HG02610 (cell line): ENCODE results near the gene PITPNM3.
A peak's percentile ranks its signal among the peaks of the same experiment; 100 is the strongest.

Source experiments
- ATAC-seq: cut with Tn5 transposase; IDR thresholded peaks from one replicate; pipeline ENCODE4 v1.9.1; 2021; ENCODE audit warnings: mild to moderate bottlenecking, moderate library complexity; ENCODE audit not compliant: unreplicated experiment

PITPNM3 gene

GRCh38 chr17:6465206-6466003, 91.0 kb downstream of the PITPNM3 start:
- no peak for ATAC-seq

DNA sequence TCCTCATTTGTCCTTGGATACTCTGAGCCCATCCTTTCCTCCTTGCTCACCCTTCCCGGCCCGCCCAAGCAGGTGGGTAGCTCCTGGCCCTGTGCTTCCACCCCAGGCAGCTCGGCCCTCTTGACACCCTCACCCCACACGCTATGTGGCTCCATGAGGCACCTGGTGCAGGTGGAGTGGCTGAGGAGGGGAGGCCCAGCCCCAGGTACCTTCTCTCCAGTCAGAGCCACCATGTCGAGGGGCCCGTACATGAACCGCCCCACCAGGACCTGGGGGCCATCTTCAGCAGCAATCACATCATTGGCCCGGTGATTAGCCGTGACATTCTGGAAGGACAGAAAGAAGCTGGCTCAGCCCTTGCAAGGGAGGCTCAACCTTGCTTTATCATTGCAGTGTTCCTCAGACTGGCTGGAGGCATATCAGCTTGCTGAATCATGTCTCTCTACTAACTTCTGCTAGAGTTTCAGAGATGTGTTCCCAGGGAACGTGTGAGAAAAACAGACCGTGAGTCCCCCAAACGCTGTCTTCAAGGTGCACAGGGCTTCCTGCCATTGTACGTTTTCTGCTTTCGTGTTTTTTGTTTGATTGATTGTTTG, 91.8 kb downstream of the PITPNM3 start:
- ATAC-seq: no peak

DNA sequence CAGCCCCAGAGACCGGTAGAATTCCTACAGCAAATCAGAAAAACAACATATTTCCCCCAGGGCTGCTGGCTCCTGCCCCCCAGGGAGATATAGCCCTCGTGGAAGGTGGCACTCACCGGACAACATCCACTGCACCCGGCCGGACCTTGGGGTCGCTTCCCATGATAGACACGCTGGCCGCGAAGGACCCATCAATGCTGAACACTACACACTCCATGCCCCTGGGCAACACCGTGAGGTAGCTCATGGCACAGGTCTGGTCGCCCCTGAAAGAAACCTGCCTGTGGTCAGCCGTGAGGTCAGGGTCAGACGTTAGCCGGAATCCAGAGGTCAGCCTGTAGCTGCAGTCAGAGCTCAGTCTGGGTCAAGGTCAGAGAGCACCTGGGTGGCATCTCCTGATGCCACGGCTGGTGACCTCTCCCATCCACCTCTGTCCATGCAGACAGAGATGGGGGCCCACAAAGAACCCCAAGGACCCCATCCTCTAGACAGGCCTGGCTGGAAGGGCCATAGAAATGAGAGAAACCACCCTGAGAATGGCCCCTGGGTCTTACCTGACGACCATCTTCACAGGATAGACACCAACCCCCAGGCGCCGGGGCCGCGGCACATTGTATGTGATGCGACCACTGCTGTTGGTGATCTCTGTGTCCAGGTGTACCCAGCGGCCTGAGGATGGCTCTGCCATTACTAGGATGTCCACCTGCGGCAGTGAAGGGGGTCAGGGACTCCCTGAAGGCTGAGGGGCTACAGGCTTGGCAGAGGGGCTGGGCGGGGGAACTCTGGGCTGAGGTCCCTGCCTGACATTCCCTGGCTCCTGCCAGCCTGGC, 92.5 kb downstream of the PITPNM3 start:
- no peak for ATAC-seq

DNA sequence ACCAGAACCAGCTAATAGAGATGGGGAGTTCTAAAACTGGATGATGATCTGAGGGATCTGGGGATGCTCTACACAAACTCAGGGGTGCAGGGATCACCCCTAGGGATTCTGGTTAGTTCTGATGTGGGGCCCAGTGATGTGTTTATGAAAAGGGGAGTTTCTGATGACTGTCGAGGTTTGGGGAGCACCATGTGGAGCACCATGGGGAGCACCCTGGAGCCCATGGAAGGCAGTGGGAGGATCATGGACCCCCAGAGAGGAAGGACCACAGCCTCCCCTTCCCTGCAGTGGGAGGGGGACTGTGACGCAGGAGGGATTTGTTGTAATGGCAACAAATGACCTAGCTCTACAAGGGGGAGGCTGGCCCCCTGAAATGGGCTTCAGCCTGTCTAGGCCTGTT, 93.7 kb downstream of the PITPNM3 start:
- no peak for ATAC-seq

GRCh38 chr17:6461792-6462524, 94.4 kb downstream of the PITPNM3 start:
- no peak for ATAC-seq

DNA sequence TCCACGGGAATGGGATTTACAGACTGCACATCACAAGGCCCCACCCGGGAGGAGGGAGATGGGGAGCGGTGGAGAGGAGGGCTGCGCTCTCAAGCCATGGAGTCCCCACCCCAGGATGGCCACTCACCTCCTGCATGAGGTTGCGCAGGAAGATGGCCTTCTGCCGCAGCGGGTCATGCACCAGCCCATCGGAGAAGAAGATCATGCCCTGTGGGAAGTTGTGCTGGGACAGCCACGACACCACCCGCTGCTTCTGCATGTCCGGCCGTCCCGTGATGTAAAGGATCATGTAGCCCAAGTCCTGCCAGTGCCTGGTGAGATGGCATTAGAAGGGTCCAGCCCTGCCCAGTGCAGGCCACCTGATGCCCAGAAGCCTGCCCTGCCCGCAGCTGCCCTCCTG, 95.1 kb downstream of the PITPNM3 start:
- no peak for ATAC-seq

- ATAC-seq: no peak
Observed at GRCh38 chr17:6460531-6461161, 95.7 kb downstream of the PITPNM3 start.

DNA sequence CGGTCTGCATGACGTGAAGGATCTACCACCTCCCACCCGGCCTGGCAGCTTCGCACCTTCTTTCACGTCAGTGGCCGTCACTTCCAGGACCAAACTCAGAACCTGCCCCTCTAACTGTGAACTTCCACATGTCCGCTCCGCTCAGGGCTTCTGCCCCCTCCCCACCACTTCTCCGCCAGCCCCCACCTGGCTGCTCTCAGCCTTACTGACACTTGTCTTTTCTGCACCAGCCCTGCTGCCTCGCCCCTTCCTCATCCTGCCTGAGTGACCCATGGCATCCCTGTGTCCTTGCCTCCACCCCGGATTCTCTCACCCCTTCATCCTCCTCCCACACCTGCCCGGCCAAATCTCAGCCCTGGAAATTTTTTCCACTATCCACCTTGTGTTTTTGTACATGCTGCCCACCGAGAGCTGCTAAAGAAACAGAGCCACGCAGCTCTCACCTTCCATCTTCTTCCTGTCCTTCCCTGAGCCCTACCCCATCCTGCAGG, 97.8 kb downstream of the PITPNM3 start:
- no peak for ATAC-seq

DNA sequence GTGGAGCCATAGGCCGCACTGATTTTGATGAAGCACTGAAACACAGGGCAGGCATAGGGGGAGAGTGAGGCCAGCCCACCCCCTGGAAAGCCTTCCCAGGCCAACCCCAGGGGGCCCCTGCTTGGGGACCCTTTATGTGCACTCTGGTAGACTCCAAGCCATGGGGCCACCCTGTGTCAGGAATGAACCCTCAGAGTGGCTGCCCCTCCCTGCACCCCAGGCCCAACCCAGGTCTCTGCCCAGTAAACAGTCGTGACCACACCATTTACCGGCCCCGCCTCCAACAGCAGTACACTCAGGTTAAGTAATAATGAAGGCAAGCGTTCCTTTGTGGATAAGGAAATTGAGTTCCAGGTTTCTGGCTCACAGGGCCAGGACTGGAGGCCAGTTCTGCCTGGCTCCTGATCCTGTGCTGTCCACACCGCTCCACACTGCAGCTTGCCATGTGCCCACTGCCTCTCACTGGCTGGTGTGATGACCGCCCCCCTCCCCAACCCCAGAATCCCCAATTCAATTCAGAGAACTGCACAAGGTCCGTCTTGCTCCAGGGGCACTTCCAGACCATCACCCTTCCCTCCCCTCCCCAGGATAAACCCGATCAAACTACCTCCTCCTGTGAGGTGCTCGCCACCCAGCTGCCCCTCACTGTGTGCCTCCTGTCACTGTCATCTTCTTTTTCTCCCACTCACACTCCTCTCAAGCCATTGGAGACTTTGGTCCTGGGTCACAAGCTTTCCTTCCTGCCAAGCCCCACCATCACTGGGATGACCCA, 98.5 kb downstream of the PITPNM3 start:
- ATAC-seq: no peak

- ATAC-seq: no peak
Observed at GRCh38 chr17:6456914-6457687, 99.3 kb downstream of the PITPNM3 start.

DNA sequence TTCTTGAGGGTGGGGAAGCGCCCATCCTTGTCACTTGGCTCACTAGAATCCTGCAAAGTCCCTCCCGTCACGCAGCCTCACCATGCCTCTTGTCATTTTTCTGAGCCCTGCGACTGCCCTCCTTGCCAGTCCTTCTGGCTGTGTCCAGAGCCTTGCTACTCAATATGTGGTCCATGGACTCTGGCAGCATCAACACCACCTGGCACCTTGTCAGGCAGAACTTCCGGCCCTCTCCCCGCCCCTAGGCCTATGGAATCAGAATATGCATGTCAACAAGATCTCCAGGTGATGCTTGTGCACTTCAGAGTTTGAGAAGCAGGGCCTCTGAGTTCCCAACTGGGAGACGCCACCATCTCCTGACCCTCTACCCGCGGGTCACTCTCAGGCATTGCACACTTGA, 100.0 kb downstream of the PITPNM3 start:
- no peak for ATAC-seq

DNA sequence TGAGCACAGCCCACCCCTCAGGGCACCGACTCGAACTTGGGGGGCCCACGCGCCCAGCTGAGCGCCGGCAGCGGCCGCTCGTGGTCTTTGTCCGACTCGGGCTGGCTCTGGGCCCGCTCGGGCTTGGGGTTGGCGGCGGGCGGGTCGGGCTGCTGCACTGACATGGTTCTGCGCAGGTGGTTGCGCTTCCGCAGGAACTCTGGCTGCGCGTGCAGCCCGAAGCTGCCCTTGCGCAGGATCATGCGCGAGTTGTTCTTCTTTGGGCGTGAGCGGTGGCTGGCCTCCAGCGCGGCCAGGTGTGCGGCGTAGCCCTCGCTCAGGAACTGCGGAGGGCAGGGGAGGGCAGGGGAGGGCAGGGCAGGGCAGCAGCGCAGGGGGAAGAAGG, 101.0 kb downstream of the PITPNM3 start:
- peak; percentile 40 for ATAC-seq

DNA sequence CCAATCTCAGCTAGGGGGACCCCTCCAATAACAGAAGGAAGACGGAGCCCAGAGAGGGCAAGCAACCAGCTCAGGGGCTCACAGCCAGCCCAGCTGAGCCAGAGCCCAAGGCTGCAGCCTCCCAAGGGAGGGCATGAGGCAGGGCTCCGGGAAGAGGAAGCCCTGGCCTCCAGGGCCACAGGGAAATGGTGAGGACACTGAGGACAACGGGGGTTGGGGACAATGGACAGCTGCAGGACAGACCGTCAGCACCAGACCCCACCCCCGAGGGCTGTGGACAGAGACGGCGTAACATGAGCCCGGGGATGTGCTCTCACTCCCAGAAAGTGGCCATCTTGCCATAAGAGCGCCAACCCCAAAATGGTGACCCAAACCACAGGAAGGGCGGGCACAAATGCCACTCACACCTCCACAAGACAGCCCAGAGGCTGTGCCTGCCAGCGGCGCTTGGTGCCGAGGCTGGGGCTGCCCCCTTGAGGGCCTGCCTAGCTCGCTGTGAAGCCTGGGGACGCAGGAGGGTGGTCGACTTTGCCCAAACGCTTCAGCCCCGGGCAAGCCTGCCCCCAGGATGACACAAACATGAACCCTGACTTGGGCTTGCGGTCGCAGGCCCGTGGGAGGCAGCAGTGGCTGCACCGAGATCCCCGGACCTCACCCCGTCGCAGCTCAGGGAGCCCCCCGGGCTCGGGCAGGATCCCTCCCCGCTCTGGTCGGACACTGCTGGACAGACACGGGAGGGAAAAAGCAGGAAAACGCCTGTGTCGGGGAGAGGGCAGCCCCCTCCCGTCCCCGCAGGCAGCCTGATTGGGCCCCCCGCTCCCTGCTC, 101.6 kb downstream of the PITPNM3 start:
- ATAC-seq: no peak

DNA sequence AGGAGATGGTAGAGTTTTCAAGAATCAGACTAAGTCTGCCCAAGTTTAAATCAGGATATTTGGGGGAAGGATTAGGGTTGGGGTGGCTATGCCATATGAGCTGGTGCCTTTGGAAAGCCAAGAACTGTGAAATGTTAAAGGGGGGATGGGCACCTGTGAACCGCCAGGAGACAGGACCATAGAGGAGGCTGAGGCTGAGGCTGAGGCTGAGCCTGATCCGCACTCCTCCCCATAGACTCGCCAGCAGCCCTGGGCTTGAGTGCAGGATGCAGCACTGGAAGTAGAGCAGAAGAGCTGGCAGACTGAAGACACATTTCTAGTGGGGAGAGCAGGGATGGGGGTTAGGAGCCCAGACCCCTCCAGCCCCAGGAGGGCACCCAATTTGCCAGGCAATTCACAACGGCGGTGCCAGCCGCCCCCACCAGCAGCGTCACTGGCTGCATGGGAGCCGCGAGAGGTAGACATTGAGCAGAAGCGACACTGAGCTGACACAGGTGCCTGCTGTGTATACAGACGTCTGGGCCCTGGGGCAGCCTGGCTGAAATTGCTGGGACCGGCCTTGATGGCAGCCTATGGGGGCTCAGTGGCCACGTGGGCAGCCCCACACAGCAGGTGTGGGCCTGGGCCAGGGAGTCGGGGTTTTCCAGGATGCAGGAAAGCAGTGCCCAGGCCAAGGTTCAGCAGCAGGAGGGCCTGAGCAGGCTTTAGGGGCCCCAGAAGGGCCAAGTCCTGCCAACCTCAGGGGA, 102.9 kb downstream of the PITPNM3 start:
- ATAC-seq: no peak

DNA sequence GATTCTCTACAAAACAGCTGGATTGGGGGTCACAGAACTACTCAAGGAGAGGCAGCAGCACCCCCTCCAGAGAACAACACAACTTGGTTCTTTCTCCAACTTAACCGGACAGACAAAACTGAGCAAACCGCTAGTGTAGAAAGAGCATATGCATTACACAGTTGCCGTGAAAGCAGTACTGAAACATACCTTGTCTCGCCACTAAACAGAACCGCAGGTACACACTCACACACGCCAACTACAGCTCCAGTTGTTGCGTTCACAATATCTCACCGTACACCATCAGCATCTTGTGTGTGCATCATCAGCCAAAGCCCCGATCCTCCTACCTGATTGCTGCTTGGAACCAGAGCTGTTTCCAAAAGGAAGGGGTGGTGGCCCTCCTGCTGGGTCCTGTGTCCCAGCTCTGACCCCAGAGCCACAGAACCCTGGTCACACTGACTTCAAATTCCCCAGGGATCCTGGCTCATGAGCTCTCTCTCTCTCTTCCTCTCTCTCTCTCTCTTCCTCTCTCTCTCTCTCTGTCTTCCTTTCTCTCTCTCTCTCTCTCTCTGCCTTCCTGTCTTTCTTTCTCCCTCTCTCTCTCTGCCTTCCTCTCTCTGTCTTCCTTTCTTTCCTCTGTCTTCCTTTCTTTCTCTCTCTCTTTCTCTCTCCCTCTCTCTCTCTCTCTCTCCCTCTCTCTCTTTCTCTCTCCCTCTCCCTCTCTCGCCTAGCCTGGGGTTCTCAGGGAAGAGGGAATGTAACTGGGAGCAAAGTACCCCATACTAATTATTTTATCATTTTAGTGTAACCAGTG, 103.7 kb downstream of the PITPNM3 start:
- ATAC-seq: no peak

DNA sequence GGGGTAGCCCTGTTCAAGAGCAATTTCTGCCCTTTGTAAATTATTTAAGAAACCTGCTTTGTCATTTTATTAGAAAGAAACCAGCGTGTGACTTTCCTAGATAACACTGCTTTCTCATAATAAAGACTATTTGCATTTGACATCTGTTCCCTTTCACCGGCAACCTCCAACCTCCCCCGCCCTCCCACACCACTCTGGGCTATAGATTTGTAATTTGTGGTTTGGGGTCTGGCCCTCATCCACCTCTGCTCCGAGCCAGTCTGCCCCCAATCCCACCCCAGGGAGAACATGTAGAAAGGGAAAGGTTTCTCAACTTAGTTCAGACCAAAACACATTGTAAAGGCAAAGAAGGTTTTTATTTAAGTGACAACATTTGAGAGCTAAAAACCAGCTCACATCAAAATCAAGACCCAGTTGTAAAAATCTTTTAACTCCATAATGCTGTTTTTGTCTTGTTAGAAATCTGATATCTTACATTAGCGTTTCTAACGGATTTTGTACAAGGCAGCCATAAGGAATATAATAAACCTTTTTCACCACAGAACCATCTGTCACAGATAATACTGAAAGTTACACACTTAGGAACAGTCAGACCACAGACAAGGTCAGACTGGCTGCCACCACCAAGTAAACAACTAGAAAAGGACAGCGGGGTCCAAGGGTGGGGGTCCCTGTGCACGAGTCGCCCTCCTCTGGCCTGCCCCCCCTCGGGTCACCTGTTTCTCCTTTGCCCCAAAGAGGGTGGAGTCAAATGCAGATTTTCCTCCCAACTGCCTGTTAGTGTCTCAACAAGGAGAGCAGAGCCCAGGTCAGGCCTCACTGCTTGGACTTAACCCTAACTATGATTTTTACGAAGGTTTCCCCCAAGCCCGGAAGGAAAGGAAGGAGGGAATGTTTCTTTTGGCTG, 105.2 kb downstream of the PITPNM3 start:
- no peak for ATAC-seq
